ENCODE results near the gene MNX1. TPM values are rescaled to one million over a fixed set of nuclear protein-coding genes. Genes with fewer than 3 reads are reported as not detected.

MNX1 gene
- total RNA-seq, 1 experiment from 2014 or later: 0.21 TPM

- no peak for DNase-seq (ENCODE audit: low spot score)
Observed at GRCh38 chr7:157002819-157003421, 7.5 kb downstream of the MNX1 start.

GRCh38 chr7:157001920-157002818 is 8.3 kb downstream of the MNX1 start:
- no peak for DNase-seq (ENCODE audit: low spot score)

GRCh38 chr7:157000741-157001653 is 9.5 kb downstream of the MNX1 start:
- DNase-seq (ENCODE audit: low spot score): no peak

- no peak for DNase-seq (ENCODE audit: low spot score)
Observed at GRCh38 chr7:156999958-157000726, 10.3 kb downstream of the MNX1 start.

GRCh38 chr7:156998988-156999957 is 11.2 kb downstream of the MNX1 start:
- no peak for DNase-seq (ENCODE audit: low spot score)

GRCh38 chr7:156994417-156994816 is 16.0 kb downstream of the MNX1 start:
- DNase-seq (ENCODE audit: low spot score): no peak

GRCh38 chr7:156993925-156994235 is 16.6 kb downstream of the MNX1 start:
- DNase-seq (ENCODE audit: low spot score): no peak

GRCh38 chr7:156993021-156993924 is 17.2 kb downstream of the MNX1 start:
- DNase-seq (ENCODE audit: low spot score): no peak

- no peak for DNase-seq (ENCODE audit: low spot score)
Observed at GRCh38 chr7:156989766-156990535, 20.5 kb downstream of the MNX1 start.

GRCh38 chr7:156988343-156989185 is 21.9 kb downstream of the MNX1 start:
- DNase-seq (ENCODE audit: low spot score): no peak

GRCh38 chr7:156986378-156986777 is 24.1 kb downstream of the MNX1 start:
- no peak for DNase-seq (ENCODE audit: low spot score)

GRCh38 chr7:156985101-156985992 is 25.1 kb downstream of the MNX1 start:
- DNase-seq (ENCODE audit: low spot score): no peak

- DNase-seq (ENCODE audit: low spot score): no peak
Observed at GRCh38 chr7:156984174-156984891, 26.1 kb downstream of the MNX1 start.

GRCh38 chr7:156979711-156980110 is 30.8 kb downstream of the MNX1 start:
- DNase-seq (ENCODE audit: low spot score): no peak

- DNase-seq (ENCODE audit: low spot score): no peak
Observed at GRCh38 chr7:156979007-156979606, 31.4 kb downstream of the MNX1 start.
